Measurements from ENCODE around the gene TBCC.
"Not testable (repeated sequence)": the region's sequence is repeated elsewhere in the genome, so short reads cannot be mapped to it uniquely, and the experiment has no call there.

The TBCC gene, protein sequence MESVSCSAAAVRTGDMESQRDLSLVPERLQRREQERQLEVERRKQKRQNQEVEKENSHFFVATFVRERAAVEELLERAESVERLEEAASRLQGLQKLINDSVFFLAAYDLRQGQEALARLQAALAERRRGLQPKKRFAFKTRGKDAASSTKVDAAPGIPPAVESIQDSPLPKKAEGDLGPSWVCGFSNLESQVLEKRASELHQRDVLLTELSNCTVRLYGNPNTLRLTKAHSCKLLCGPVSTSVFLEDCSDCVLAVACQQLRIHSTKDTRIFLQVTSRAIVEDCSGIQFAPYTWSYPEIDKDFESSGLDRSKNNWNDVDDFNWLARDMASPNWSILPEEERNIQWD

DNA sequence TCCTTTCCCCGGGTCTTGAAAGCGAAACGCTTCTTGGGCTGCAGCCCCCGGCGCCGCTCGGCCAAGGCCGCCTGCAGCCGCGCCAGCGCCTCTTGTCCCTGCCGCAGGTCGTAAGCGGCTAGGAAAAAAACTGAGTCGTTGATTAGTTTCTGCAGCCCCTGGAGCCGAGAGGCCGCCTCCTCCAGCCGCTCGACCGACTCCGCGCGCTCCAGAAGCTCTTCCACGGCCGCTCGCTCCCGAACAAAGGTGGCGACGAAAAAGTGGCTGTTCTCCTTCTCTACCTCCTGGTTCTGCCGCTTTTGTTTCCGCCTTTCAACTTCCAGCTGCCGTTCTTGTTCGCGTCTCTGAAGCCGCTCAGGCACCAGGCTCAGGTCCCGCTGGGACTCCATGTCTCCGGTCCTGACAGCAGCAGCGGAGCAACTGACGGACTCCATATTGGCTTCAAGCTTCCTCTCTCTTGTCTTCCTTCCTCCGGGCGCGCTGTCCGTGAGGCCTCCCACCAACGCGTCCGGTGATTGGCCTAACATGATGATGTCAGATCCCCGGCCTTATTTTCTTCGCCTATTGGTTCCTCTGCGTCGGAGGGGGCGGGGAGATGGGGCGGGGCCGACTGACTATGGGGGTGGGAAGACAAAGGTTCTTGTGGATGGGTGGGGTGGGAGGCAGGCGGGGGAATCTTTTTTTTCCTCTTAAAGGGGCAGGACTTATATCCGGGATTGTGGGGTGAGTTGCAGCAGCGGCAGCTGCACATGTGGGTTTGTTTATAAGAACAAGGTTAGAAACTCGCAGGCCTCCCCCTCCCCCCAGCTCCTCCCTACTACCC is at the start of gene TBCC:
Gene TBCC, minus strand, starts transcription at position 464 of the 823 bp plus-strand sequence. Its CDS starts 30 bp downstream, at position 434.
- DNase-seq = peak; percentile 98

DNA sequence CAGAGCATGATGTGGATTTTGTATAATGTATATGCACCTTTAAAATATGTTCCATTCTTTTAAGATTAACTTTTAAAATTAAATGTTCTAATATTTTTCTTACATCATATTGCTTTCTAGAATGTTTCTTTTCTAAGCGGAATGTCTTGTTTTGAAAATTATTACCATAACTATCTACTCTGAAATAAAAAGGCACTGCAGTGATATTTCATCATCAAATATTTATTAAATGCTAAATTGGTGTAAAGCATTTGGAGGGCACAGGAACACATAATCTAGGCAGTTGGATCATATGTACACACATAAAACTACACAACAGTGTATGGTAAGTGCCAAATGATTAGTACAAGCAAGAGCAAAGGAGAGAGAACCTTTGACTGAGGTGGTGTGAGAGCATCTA is 49.7 kb upstream of the TBCC start:
- no peak for DNase-seq

DNA sequence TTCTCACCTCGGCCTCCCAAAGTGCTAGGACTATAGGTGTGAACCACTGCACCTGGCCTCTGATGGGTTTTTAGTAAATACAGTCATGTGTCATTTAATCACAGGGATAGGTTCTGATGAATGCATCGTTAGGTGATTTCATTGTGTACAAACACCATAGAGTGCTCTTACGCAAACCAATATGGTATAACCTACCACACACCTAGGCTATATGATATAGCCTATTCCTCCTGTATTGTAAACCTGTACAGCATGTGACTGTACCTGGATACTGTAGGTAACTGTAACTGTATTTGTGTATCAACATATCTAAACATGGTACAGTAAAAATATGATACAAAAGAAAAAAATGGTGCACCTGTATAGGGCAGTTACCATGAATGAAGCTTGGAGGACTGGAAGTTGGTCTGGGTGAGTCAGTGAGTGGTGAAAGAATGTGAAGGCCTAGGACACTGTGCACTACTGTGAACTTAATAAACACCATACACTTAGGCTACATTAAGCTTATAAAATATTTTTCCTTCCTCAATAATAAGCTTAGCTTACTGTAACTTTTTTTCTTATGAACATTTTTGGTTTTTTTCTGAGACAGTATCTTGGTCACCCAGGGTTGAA is 45.9 kb upstream of the TBCC start:
- peak; percentile 68 for DNase-seq

DNA sequence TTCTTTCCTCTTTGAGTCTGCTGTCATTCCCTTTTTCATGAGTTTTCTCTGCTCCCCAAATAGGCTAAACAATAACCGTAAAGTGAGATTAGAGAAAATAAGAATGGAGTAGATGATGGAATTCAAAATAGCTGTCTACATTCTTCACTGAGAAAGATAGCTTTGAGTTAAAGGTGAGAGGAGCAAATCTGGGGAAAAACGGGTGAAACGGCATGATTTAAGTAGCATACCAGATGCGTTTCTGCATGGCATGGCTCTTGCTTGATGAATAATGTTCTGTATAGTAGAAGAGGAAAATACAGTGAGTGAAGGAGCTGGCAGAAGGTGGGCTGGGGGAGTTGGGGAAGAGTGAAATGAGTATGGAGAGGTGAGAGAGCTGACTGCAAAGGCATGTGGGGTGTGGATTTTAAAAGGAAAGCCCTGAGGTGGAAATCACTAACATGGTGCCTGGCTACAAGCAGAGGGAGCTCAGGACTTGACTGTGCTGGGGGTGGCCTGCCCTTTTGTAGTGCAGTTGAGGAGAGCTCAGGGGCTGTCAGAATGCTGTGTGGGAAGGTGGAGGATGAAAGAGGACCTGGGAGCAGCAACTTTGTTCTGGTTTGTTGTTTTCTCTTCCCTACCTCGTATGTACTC is 44.8 kb upstream of the TBCC start:
- no peak for DNase-seq

DNA sequence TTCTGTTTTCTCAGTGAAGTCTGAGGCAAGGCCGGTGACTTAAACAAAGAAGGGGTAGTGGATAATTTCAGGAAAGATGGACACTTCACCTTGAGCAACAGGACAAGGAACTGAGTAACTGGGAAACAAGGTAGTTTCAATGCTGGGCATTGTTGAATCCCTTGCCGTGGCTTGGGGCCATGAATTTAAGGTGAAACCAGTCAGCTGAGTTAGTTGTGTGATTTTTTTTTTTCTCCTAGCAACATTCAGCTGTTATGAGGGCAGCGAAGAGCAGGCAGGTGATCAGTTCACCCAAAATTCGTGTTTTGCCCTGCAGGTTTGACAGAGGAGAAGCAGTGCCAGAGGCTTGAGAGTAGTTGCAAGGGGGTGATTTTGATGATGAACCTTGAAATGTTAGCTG is 42.8 kb upstream of the TBCC start:
- no peak for DNase-seq

DNA sequence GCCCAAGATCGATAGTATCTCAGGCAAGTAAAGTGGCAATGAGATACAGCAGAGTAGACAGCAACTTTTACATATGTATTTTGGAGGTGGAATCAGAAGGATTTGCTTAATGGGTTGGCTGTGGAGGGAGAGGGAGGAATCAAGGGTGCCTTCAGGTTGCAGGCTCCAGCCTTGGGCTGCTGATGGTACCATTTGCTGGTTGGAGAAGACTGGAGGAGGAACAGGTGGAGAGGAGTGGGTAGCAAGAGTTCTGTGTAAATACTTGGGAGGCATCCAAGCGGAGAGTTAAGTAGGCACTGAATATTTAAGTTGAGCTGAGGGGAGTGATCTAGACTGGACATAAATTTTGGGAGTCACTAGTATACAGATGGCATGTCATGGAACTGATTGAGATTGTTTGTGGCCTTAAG is 41.2 kb upstream of the TBCC start:
- DNase-seq = no peak

DNA sequence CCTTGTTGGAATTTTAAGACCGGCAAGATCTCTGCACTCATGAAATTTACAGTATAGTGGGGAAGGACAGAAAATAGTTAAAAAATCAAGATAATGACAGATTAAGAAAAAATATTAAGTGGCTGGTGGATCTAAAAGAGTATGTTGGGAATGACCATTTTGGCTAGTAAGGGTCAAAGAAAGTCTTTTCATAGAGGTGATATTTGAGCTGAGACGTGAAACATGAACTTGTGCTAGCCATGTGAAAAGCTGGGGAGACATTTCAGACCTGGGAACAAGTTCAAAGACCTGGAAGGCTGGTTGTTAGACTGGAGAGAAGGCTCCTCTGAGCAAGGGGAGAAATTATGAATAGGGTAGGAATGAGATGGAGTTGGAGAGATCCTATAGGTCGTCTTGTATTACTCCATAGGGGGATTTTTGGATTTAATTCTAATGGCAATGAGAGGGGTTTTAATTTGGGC is 40.7 kb upstream of the TBCC start:
- no peak for DNase-seq

DNA sequence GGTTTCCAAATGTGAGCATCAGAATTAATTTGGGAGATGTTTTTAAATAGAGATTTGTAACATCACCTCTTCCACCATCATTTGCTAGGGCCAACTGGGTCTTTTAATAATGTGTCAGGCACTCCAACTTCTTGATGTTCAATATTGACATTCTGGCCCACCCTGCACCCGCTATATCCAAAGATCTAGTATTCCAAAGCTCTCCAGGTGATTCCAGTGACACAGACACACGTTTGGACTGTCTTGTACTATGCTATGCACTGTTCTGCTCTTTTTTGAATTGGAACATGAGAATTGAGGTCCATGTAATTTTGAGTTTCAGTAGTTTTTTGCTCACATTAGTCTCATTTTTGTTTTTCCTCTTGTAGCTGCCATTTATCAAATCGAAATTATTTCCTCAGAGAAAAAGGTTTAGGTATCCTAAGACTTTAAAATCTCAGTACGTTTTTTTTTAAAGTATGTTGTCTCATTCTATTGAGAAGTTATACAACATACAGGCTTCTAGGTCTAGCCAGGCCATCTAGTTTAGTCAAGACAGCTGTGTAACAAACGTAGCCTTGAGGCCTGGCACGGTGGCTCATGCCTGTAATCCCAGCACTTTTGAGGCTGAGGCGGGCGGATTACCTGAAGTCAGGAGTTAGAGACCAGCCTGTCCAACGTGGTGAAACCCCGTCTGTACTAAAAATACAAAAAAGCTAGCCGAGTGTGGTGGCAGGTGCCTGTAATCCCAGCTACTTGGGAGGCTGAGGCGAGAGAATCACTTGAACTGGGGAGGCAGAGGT is 39.0 kb upstream of the TBCC start:
- no peak for DNase-seq

DNA sequence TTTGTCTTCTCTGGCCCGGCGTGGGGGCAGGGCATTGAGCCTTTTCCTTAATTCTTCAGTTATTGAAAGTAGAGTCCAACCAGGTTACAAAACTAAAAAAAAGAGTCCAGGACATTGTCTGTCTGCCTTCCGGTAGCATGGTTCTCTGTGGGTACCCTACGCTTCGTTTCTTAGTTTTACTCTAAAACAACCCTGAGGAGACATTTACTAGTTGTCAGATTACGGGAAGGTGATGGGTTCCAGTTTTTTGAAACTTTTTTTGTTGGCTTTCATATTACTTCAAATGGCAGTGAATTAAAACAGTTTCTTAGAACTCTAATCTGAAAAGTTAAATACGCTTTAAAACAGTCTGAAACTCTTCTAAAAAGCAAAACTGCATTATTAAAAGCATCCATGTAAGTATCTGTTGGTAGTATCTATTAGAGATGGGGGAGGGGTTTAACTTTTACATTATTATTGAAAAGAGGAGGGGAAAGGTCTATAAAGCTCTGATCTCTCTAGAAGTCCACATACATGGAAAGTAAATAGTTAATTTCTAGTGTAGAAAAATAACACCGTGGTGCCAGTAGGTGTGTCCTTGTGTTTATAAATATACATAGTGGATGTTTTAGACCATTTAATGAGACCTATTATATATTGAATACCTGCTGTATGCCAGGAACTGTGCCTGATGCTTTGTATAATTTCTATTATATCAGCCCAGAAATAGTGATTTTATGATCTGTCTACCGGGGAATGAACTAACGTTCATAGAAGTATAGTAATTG is 38.2 kb upstream of the TBCC start:
- DNase-seq = no peak

DNA sequence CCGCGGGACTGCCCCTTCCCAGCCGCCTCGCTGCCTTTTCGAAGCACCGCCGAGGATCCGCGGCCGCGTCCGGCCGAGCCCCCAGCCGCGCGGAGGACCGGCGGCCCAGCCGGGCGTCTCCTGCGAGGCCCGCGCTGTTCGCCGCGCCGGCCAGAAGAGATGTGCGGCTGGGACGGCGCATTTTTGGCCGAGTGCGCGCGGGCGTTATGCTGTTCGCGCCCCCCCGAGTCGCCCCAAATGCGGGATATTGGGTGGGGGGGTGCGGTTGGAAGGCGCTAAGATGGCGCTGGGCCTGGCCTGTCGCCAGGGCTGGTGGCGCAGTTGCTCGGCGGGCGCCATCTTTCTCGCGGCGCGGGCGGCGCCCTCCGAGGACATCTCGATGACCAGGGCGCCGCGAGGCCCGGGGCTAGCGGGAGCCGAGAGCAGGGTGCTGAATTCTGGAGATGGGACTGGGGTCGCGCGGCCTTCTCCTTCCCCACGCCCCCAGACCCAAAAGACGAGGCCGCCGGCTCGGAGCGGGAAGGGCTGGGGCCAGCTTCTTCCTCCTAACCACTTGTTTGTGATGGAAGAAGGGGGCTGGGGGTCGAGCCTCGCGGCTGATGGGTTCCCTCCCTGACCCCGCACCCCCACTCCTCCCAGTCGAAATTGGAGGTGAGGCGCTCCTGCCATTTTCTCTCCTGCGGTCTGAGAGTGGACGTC is 37.4 kb upstream of the TBCC start:
- DNase-seq = peak; percentile 61

DNA sequence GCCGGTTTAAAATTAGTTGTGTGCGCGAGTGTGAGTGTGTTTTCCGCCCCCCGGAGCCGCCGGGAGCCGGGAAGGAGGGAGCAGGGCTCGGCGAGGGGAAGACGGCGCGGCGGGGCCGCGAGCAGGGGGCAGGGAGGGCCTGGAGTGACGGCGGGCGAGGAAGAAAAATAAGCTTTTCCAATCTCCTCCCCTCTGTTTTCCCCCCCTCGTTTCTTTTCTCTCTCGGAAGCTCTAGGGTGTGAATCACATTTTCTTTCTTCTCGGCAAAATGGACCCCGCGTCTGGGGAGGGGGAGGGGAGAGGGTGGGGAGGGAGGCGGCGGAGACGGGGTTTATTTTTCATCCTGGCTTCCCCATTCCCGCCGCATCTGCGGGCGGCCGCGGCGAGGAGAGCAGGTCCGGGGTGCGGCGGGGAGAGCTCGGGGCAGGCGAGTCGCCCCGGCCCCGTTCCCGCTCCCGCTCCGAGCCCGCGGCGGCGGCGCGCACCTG is 36.8 kb upstream of the TBCC start:
- peak; percentile 84 for DNase-seq

DNA sequence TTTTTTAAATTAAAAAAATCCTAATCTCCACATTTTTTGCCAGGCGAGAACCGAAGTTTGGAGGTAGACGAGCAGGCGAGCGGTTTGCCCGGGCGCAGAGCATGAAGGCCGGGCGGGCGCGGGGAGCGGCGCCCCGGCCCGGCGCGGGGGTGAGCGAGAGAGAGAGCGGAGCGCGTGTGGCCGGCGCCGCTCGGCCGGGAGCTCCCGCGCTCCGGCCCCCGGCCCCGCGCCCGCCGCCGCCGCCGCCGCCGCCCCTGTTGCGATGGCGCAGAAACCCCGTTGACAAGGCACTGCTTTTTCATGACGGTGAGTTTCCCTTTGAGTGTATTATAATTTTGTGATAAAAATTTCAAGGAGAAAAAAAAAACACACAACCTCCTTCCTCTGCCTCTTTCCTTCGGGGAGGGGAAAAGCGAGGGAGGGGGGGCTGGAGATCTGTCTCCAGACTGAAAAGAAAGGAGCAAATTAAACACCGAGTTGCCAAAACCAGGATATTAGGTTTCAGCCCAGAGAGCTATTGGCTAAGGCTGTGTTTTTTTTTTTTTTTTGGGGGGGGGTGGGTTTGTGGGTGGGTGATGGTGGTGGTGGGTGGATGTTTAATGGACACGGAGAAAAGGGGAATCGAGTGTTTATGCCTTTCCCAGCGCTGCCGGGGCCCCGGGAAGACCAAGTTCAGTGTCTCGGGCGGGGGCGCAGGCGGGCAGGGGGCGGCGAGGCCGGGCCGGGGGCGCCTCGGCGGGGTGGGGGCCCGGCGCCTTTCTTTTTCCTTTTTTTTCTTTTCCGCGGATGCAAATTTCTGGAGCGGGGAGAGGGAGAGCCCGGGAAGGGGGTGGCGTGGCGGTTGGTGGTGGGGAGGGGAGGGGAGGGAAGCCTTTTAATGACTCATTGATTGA is 36.1 kb upstream of the TBCC start, which contains the start of gene BICRAL:
Gene BICRAL, plus strand, starts transcription at position 257 of the 893 bp plus-strand sequence. CDS start 39,971 bp downstream, outside the sequence.
- DNase-seq = peak; percentile 57

DNA sequence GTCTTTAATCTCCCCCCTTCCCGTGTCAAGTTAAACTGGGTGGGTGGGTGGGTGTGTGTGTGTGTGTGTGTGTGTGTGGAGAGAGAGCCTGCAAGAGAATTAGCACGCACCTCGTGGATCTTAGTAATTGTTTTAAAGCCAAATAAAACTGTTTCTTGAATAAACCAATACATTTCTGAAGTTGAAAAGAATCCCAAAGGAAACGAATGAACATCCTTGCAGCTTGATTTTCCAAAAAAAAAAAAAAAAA is 35.6 kb upstream of the TBCC start:
- no peak for DNase-seq

DNA sequence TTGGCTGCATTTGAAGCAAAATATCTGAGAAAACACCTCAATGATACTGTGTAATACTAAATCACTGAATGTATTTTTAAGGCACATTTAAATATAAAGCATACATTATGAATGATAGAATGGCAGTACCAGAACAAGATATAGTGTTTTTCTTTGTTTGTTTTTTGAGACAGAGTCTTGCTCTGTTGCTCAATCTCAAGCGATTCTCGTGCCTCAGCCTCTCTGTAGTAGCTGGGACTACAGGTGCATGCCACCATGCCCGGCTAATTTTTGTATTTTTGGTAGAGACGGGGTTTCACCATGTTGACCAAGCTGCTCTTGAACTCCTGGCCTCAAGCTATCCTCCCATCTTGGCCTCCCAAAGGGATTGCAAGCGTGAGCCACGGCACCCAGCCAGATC is 33.6 kb upstream of the TBCC start:
- no peak for DNase-seq

DNA sequence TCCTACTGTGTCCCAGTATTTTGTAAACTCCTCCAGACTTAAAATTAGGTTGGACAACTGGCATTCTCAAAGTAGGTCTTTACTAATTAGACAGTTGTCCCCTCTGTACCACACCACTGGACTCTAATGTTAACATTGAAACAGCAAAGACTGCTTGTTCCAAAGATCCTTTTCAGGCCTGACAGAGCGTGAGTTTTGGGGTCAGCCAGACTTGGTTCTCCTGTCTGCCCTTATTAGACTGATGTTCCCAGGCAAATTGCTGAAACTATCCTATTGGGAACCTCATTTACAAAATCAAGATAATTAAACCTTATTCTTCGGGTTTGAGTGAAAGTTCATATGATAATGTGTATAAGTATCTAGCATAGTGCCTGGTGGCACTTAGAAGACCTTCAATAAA is 32.2 kb upstream of the TBCC start:
- DNase-seq = no peak

DNA sequence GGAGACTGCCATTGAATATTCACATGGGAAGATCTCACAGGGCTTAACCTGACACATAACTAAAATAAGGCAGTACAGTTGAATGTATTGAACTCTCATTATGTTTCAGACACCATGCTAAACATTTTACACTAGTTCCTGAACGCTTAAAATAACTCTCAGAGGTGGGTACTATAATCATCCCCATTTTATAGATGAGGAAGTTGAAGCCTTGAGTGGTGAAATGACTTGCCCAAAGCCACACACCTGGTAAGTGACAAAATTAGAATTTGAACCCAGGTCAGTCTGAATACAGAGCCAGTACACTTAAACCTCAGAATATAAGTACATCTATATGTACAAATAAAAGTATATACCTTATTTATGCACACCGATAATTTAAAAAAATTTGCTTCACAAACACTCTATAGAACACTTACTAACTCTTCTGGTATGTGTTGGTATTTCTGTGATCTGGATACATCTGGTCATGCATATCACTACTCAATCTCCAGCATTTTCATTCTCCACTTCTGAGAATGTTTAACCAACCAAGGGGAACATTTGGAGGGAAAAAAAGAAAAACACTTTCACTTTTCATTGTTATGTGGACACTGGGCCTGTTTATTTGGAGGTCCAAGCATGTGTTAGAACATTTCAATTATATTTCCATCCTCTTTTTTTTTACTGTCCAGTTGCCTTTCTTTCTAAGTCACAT is 31.4 kb upstream of the TBCC start:
- no peak for DNase-seq

DNA sequence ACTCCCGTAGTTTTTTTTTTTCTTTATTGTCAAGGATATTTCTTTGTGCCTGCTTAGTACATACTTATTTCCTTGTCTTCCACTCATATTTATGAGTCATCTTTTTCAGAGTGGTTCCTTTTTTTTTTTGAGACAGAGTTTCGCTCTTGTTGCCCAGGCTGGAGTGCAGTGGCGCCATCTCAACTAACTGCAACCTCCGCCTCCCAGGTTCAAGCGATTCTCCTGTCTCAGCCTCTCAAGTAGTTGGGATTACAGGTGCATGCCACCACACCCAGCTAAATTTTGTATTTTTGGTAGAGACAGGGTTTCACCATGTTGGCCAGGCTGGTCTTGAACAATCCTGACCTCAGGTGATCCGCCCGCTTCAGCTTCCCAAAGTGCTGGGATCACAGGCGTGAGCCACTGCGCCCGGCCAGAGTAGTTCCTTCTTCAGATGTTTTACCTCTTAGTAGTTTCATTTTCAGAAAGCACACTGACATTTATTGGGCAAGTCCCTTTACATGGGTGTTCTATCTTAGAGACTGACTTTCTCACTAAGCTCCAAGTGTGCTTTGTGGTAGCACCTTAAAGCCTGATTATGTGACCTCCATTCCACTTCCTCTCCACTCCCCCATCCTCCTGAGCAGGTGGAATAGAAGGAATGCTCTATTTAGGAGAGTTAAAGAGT is 29.1 kb upstream of the TBCC start:
- not testable (repeated sequence) for DNase-seq

DNA sequence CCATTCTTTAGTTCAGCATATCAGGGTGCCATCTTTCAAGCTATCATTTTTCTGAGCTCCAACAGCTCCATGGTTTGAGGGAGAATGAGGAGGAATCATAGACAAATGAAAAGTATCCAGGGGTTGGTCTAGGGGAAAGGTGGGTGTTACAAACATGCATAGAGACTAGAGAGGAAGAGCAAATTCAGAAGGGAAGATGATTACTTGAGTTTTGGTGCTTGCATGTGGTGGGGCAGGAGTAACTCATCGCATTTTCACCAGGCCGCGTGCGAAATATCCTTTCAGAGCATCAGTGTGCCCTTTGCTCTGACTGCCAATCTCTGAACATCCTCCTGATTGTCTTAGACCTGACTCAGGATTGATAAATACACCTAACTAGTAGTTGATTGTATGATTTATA is 28.3 kb upstream of the TBCC start:
- DNase-seq = no peak

DNA sequence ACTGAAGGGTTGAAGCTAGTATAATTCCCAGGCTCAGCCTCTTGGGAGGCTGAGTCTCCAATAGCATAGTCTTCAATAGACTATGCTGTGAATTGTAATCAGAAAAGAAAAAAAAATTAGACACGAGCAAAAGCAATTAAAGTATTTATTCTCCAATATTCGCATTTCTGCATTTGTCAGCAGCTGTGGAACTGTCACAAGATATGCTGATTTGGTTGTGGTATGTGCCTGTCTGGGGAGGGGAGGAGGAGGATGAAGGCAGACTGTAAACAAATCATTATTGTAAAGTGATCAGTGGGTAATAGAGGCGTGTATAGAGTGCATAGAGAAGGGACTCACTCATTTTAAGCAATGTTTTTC is 25.8 kb upstream of the TBCC start:
- no peak for DNase-seq

Measured in NCI-H510A (cell line).